LNCAP (cell line): ENCODE measurements around the gene NUP210.

ENCODE experiments used
- CTCF ChIP-seq: fragments of 450-650 bp; IDR thresholded peaks from 2 replicates; pipeline ENCODE4 v1.5.1; 2017; ENCODE audit warnings: mild to moderate bottlenecking

The NUP210 gene

GRCh38 chr3:13338996-13339395, 81.1 kb downstream of the NUP210 start:
- no peak for TF ChIP-seq CTCF

- no peak for TF ChIP-seq CTCF
Measured at GRCh38 chr3:13338231-13338630, 81.9 kb downstream of the NUP210 start.

GRCh38 chr3:13336592-13336991, 83.5 kb downstream of the NUP210 start:
- TF ChIP-seq CTCF: no peak

- TF ChIP-seq CTCF: no peak
Measured at GRCh38 chr3:13335503-13335902, 84.6 kb downstream of the NUP210 start.

GRCh38 chr3:13335059-13335458, 85.1 kb downstream of the NUP210 start:
- TF ChIP-seq CTCF: no peak

- TF ChIP-seq CTCF: no peak
Measured at GRCh38 chr3:13333236-13333897, 86.8 kb downstream of the NUP210 start.

- TF ChIP-seq CTCF: no peak
Measured at GRCh38 chr3:13332740-13333139, 87.4 kb downstream of the NUP210 start.

DNA sequence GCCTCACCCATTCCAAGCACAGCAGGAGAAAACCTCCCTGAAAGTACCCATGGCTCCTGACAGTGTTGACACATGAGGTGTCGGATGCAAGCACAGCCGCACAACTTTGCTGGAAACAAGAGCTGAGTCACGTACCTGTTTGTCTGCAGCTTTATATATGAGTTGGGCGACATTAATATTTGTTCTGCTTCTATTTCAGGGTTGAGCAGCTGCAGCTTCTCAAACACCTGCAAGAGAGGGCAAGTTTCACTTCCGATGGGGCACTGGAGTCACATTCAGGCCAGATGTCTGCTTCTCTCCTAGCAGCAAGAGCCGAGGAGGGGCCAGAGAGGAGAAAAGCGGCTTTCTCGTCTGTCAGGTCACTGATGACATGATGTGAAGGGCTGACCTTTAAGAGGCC, 88.0 kb downstream of the NUP210 start:
- TF ChIP-seq CTCF: no peak
